Vagina (tissue), 2 donors: Measurements from ENCODE around the gene PCDH8.

ENCODE experiments used
- POLR2AphosphoS5 ChIP-seq, 2 donors: sonication (generic); formaldehyde crosslinking; IDR thresholded peaks; one replicate each; pipeline ENCODE4 v1.9.0; 2017; ENCODE audit warnings: antibody characterized with exemption in 2 of 2, mild to moderate bottlenecking in 2 of 2, low read depth in 1 of 2; ENCODE audit not compliant: insufficient read depth in 1 of 2
- TF ChIP-seq, protein P1 (sequence below), 3 experiments: fragments of 450-650 bp in 2 of 3; fragments of 200-600 bp in 1 of 3; sonication (generic) in 1 of 3; IDR thresholded peaks; one replicate each; pipeline ENCODE4 v1.5.1; 2017 to 2019; ENCODE audit warnings: antibody characterized with exemption in 3 of 3, mild to moderate bottlenecking in 2 of 3, moderate library complexity in 2 of 3

DNA sequence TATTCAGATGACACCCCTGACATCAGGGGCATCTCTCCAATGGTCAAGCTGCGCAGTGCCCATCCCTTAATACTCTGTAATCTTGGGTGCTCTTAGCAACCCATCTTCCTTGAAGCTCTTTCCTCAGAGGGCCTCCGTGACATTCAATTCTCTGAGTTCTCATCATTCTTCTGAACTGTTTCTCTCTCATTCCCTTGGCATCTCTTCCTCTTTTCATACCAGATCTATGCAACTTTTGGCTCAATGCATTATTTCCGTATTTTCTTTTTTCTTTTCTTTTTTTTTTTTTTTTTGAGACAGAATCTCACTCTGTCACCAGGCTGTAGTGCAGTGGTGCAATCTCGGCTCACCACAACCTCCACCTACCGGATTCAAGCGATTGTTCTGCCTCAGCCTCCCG lies 53.9 kb downstream of the PCDH8 start:
- TF ChIP-seq, protein P1, sequence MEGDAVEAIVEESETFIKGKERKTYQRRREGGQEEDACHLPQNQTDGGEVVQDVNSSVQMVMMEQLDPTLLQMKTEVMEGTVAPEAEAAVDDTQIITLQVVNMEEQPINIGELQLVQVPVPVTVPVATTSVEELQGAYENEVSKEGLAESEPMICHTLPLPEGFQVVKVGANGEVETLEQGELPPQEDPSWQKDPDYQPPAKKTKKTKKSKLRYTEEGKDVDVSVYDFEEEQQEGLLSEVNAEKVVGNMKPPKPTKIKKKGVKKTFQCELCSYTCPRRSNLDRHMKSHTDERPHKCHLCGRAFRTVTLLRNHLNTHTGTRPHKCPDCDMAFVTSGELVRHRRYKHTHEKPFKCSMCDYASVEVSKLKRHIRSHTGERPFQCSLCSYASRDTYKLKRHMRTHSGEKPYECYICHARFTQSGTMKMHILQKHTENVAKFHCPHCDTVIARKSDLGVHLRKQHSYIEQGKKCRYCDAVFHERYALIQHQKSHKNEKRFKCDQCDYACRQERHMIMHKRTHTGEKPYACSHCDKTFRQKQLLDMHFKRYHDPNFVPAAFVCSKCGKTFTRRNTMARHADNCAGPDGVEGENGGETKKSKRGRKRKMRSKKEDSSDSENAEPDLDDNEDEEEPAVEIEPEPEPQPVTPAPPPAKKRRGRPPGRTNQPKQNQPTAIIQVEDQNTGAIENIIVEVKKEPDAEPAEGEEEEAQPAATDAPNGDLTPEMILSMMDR (IDR thresholded peaks at IDR 0.05), result no peak
- TF ChIP-seq POLR2AphosphoS5 (IDR thresholded peaks at IDR 0.05; ENCODE audit: insufficient read depth in 1 of 2, low read depth in 1 of 2), result no peak
